Measurements from ENCODE around the gene PIK3AP1. TPM values are rescaled to one million over a fixed set of nuclear protein-coding genes. Genes with fewer than 3 reads are reported as not detected.
A peak's percentile ranks its signal among the peaks of the same experiment; 100 is the strongest.
"Not testable (repeated sequence)": the region's sequence is repeated elsewhere in the genome, so short reads cannot be mapped to it uniquely, and the experiment has no call there.

The PIK3AP1 gene
- total RNA-seq, 1 donor from 2014 or later = 5.4 TPM

GRCh38 chr10:96740579-96741281, 20.4 kb upstream of the PIK3AP1 start:
- no peaks in the 10 kb centered on the region for H3K9me3 ChIP-seq (replicated peaks)
- H3K4me3 ChIP-seq = no peak overlapping the region
- no peaks in the 10 kb centered on the region for H3K4me1 ChIP-seq
- intact Hi-C loops (cut with micrococcal nuclease) = no loop called here
- DNase-seq = peak; percentile 63
- TF ChIP-seq CTCF (IDR thresholded peaks at IDR 0.05; ENCODE audit: borderline replicate concordance) = no peak
- peaks cover 10% of the 10 kb centered on the region for H3K27me3 ChIP-seq (ENCODE audit: low read depth)
- no peaks in the 10 kb centered on the region for H3K36me3 ChIP-seq
- H3K27ac ChIP-seq (replicated peaks) = peak overlapping the region; percentile 23

GRCh38 chr10:96740141-96740540, 19.8 kb upstream of the PIK3AP1 start:
- no peaks in the 10 kb centered on the region for H3K36me3 ChIP-seq
- H3K27me3 ChIP-seq (ENCODE audit: low read depth) = peaks cover 10% of the 10 kb centered on the region
- intact Hi-C loops (cut with micrococcal nuclease) = no loop called here
- no peaks in the 10 kb centered on the region for H3K9me3 ChIP-seq (replicated peaks)
- no peaks in the 10 kb centered on the region for H3K4me1 ChIP-seq
- no peak for DNase-seq
- peak overlapping the region; percentile 23 for H3K27ac ChIP-seq (replicated peaks)
- H3K4me3 ChIP-seq = no peak overlapping the region
- TF ChIP-seq CTCF (IDR thresholded peaks at IDR 0.05; ENCODE audit: borderline replicate concordance) = no peak

- H3K27ac ChIP-seq (replicated peaks); H3K36me3 ChIP-seq; DNase-seq; H3K4me3 ChIP-seq; intact Hi-C loops (cut with micrococcal nuclease); H3K9me3 ChIP-seq (replicated peaks); H3K4me1 ChIP-seq: not testable (repeated sequence)
- H3K27me3 ChIP-seq (ENCODE audit: low read depth) = peaks cover 10% of the 10 kb centered on the region
Measured at GRCh38 chr10:96737307-96737902, 17.1 kb upstream of the PIK3AP1 start.

GRCh38 chr10:96724621-96725020, 4.3 kb upstream of the PIK3AP1 start:
- Histone ChIP-seq H3K36me3 (no peaks in the 10 kb centered on the region), H3K27ac (replicated peaks) (no peak overlapping the region), H3K4me3 (no peak overlapping the region), H3K27me3 (ENCODE audit: low read depth) (peaks cover 12% of the 10 kb centered on the region), H3K9me3 (replicated peaks) (no peaks in the 10 kb centered on the region), H3K4me1 (peaks cover 14% of the 10 kb centered on the region)
- no peak for DNase-seq
- TF ChIP-seq CTCF (IDR thresholded peaks at IDR 0.05; ENCODE audit: borderline replicate concordance) = no peak
- intact Hi-C loops (cut with micrococcal nuclease) = no loop called here

GRCh38 chr10:96721207-96721572, 876 bp upstream of the PIK3AP1 start:
- Histone ChIP-seq H3K4me3 (peak overlapping the region; percentile 71), H3K27ac (replicated peaks) (no peak overlapping the region), H3K36me3 (no peaks in the 10 kb centered on the region), H3K27me3 (ENCODE audit: low read depth) (peaks cover 12% of the 10 kb centered on the region), H3K4me1 (peaks cover 14% of the 10 kb centered on the region), H3K9me3 (replicated peaks) (no peaks in the 10 kb centered on the region)
- no peak for DNase-seq
- intact Hi-C loops (cut with micrococcal nuclease) = no loop called here
- no peak for TF ChIP-seq CTCF (IDR thresholded peaks at IDR 0.05; ENCODE audit: borderline replicate concordance)

- Histone ChIP-seq H3K36me3 (no peaks in the 10 kb centered on the region), H3K27ac (replicated peaks) (peak overlapping the region; percentile 57), H3K27me3 (ENCODE audit: low read depth) (peaks cover 12% of the 10 kb centered on the region), H3K4me1 (peaks cover 14% of the 10 kb centered on the region), H3K9me3 (replicated peaks) (no peaks in the 10 kb centered on the region), H3K4me3 (peak overlapping the region; percentile 71)
- TF ChIP-seq CTCF (IDR thresholded peaks at IDR 0.05; ENCODE audit: borderline replicate concordance) = peak; percentile 50
- intact Hi-C loops (cut with micrococcal nuclease) = no loop called here
- DNase-seq = peak; percentile 72
Measured at GRCh38 chr10:96719850-96720421, 378 bp downstream of the PIK3AP1 start.
